ENCODE data around the gene TRAF3.

Gene TRAF3

DNA sequence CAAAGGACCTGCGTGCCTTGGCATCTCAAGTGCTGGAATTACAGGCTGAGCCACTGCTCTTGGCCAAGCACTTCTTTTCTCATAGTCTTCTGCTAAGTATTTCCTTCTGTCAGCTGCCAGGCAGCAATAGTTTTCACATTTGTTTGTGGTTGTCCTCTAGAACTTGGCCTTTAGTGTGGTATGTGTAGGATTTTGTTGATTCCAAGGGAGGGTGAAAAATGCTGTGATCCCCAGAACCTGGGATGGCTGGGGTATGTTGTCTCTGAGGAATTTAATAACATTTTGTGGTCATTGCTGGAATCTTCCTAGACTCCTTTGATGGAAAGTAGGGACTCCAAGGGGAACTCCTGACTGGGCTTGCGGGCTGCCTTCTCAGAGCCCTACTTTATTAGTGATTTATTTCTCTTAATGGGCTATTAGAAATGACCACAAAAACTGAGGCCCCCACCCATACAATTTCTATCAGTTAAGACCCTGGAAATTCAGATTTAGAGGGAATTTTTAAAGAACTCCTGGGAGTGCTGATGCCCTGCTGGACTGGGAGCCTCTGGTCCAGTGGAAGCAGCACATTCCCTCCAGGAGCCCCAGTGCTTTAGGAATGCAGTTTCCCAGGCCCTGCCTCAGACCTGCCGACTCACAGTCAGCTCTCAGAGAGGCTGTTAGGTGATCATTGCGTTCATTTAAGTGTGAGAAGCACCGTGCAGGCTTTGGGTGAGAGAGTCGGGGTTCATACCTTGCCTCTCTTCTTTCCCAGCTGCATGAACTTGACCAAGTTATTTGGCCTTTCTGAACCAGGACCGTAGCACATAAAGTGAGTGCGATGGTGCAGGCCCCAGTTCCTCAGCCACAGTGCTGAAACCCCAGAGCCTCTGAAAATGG, 22.7 kb downstream of the TRAF3 start:
- Histone ChIP-seq H3K18ac (ENCODE audit: low read length) (no peak overlapping the region), H3K23ac (ENCODE audit: low read length) (no peak overlapping the region), H3K4me1 (ENCODE audit: control insufficient read depth in 1 of 2, insufficient read depth in 2 of 2, low read length in 2 of 2) (peaks cover 9 to 14% of the 10 kb centered on the region in 2 experiments), H4K12ac (ENCODE audit: low read depth, low read length) (no peak overlapping the region), H3K27ac (ENCODE audit: low read depth, low read length) (no peak overlapping the region), H3K14ac (ENCODE audit: low read length) (no peak overlapping the region), H2BK12ac (ENCODE audit: low read length) (no peak overlapping the region), H2BK5ac (ENCODE audit: low read depth, low read length, poor library complexity) (no peak overlapping the region), H3K36me3 (ENCODE audit: control insufficient read depth in 1 of 2, insufficient read depth in 2 of 2, low read length in 2 of 2) (no peaks in the 10 kb centered on the region), H3K4ac (ENCODE audit: low read depth, low read length) (no peak overlapping the region), H3K9me3 (ENCODE audit: insufficient read depth, low read depth, low read length) (no peaks in the 10 kb centered on the region), H2BK120ac (ENCODE audit: insufficient read depth, low read length, poor library complexity) (no peak overlapping the region), H2AK5ac (ENCODE audit: low read length) (no peak overlapping the region), H3K27me3 (ENCODE audit: insufficient read depth, low read length) (no peaks in the 10 kb centered on the region), H4K8ac (ENCODE audit: low read depth, low read length) (no peak overlapping the region), H4K91ac (ENCODE audit: low read depth, low read length) (no peak overlapping the region), H3K79me1 (ENCODE audit: low read length) (peaks cover 6% of the 10 kb centered on the region), H2AFZ (ENCODE audit: insufficient read depth, low read length, poor library complexity) (no peak overlapping the region), H3K9ac (ENCODE audit: low read length) (no peak overlapping the region), H3K79me2 (ENCODE audit: control insufficient read depth, insufficient read depth, low read length, poor library complexity) (peaks cover 5% of the 10 kb centered on the region), H3K4me3 (ENCODE audit: low read depth, low read length) (no peak overlapping the region), H3K4me2 (ENCODE audit: low read length) (no peak overlapping the region)
- no CpG with 5 or more reads among the region's 8 CpGs for WGBS (ENCODE audit: extremely low coverage, insufficient coverage, insufficient read length)
- DNase-seq: no peak

DNA sequence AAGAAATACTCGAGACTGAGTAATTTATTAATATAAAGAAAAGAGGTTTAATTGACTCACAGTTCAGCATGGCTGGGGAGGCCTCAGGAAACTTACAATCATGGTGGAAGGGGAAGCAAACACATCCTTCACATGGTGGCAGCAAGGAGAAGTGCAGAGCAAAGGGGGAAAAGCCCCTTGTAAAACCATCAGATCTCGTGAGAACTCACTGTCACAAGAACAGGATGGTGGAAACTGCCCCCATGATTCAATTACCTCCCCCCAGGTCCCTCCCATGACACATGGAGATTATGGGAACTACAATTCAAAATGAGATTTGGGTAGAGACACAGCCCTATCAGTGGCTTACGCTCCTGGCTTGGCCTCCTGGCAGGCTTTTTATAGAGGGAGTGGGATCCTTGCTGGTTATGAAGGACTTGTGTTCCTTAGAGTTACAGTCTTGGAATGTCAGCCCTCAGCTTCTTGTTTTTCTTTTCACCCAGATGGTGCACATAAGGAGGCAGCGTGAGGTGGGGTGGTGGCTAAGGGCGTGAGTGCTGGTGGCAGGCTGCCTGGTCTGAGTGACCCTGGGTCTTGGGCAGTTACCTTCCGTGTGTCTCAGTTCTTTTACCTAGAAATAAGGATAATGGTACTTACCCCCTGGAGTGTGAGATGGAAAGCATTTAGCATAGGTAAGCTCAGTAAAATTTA, 25.7 kb downstream of the TRAF3 start:
- Histone ChIP-seq H2AFZ (ENCODE audit: insufficient read depth, low read length, poor library complexity) (no peak overlapping the region), H3K4me3 (ENCODE audit: low read depth, low read length) (no peak overlapping the region), H3K18ac (ENCODE audit: low read length) (no peak overlapping the region), H3K23ac (ENCODE audit: low read length) (no peak overlapping the region), H3K4ac (ENCODE audit: low read depth, low read length) (no peak overlapping the region), H3K4me1 (ENCODE audit: control insufficient read depth in 1 of 2, insufficient read depth in 2 of 2, low read length in 2 of 2) (peaks cover 6% of the 10 kb centered on the region in 2 experiments), H3K36me3 (ENCODE audit: control insufficient read depth in 1 of 2, insufficient read depth in 2 of 2, low read length in 2 of 2) (no peaks in the 10 kb centered on the region), H2BK120ac (ENCODE audit: insufficient read depth, low read length, poor library complexity) (no peak overlapping the region), H2AK5ac (ENCODE audit: low read length) (no peak overlapping the region), H3K79me1 (ENCODE audit: low read length) (no peaks in the 10 kb centered on the region), H3K27ac (ENCODE audit: low read depth, low read length) (no peak overlapping the region), H2BK12ac (ENCODE audit: low read length) (no peak overlapping the region), H3K14ac (ENCODE audit: low read length) (no peak overlapping the region), H3K4me2 (ENCODE audit: low read length) (no peak overlapping the region), H2BK5ac (ENCODE audit: low read depth, low read length, poor library complexity) (no peak overlapping the region), H4K91ac (ENCODE audit: low read depth, low read length) (no peak overlapping the region), H4K12ac (ENCODE audit: low read depth, low read length) (no peak overlapping the region), H3K79me2 (ENCODE audit: control insufficient read depth, insufficient read depth, low read length, poor library complexity) (no peaks in the 10 kb centered on the region), H3K9me3 (ENCODE audit: insufficient read depth, low read depth, low read length) (no peaks in the 10 kb centered on the region), H3K9ac (ENCODE audit: low read length) (no peak overlapping the region), H4K8ac (ENCODE audit: low read depth, low read length) (no peak overlapping the region), H3K27me3 (ENCODE audit: insufficient read depth, low read length) (no peaks in the 10 kb centered on the region)
- WGBS (ENCODE audit: extremely low coverage, insufficient coverage, insufficient read length): no CpG with 5 or more reads among the region's 6 CpGs
- no peak for DNase-seq

- Histone ChIP-seq H3K27ac (ENCODE audit: low read depth, low read length) (no peak overlapping the region), H3K79me1 (ENCODE audit: low read length) (no peaks in the 10 kb centered on the region), H3K4me1 (ENCODE audit: control insufficient read depth in 1 of 2, insufficient read depth in 2 of 2, low read length in 2 of 2) (peaks cover 6% of the 10 kb centered on the region in 2 experiments)
These were observed 27.6 kb downstream of the TRAF3 start for GRCh38 chr14:102804858-102805257.

GRCh38 chr14:102805371-102805891, 28.2 kb downstream of the TRAF3 start:
- H2BK5ac ChIP-seq (ENCODE audit: low read depth, low read length, poor library complexity): no peak overlapping the region
- no peak overlapping the region for H3K4ac ChIP-seq (ENCODE audit: low read depth, low read length)
- no peaks in the 10 kb centered on the region for H3K79me2 ChIP-seq (ENCODE audit: control insufficient read depth, insufficient read depth, low read length, poor library complexity)
- no peak overlapping the region for H4K91ac ChIP-seq (ENCODE audit: low read depth, low read length)
- no peak overlapping the region for H3K14ac ChIP-seq (ENCODE audit: low read length)
- H3K4me3 ChIP-seq (ENCODE audit: low read depth, low read length): no peak overlapping the region
- no peak overlapping the region for H4K12ac ChIP-seq (ENCODE audit: low read depth, low read length)
- no peak overlapping the region for H4K8ac ChIP-seq (ENCODE audit: low read depth, low read length)
- DNase-seq: peak; percentile 92
- no peak overlapping the region for H2BK120ac ChIP-seq (ENCODE audit: insufficient read depth, low read length, poor library complexity)
- no peak overlapping the region for H2AK5ac ChIP-seq (ENCODE audit: low read length)
- H3K4me2 ChIP-seq (ENCODE audit: low read length): no peak overlapping the region
- no peaks in the 10 kb centered on the region for H3K79me1 ChIP-seq (ENCODE audit: low read length)
- H3K36me3 ChIP-seq (ENCODE audit: control insufficient read depth in 1 of 2, insufficient read depth in 2 of 2, low read length in 2 of 2): no peaks in the 10 kb centered on the region
- H3K4me1 ChIP-seq (ENCODE audit: control insufficient read depth in 1 of 2, insufficient read depth in 2 of 2, low read length in 2 of 2): peaks cover 4 to 6% of the 10 kb centered on the region in 2 experiments
- H2BK12ac ChIP-seq (ENCODE audit: low read length): no peak overlapping the region
- H3K27me3 ChIP-seq (ENCODE audit: insufficient read depth, low read length): no peaks in the 10 kb centered on the region
- no peak overlapping the region for H3K9ac ChIP-seq (ENCODE audit: low read length)
- H3K18ac ChIP-seq (ENCODE audit: low read length): no peak overlapping the region
- H2AFZ ChIP-seq (ENCODE audit: insufficient read depth, low read length, poor library complexity): no peak overlapping the region
- H3K23ac ChIP-seq (ENCODE audit: low read length): no peak overlapping the region
- no peaks in the 10 kb centered on the region for H3K9me3 ChIP-seq (ENCODE audit: insufficient read depth, low read depth, low read length)
- no peak overlapping the region for H3K27ac ChIP-seq (ENCODE audit: low read depth, low read length)
- no CpG with 5 or more reads among the region's 9 CpGs for WGBS (ENCODE audit: extremely low coverage, insufficient coverage, insufficient read length)

More at GRCh38 chr14:102804858-102805257, 27.6 kb downstream of the TRAF3 start:
- DNase-seq: no peak
- no peak overlapping the region for H2BK120ac ChIP-seq (ENCODE audit: insufficient read depth, low read length, poor library complexity)
- no peak overlapping the region for H2BK5ac ChIP-seq (ENCODE audit: low read depth, low read length, poor library complexity)
- no peak overlapping the region for H2AK5ac ChIP-seq (ENCODE audit: low read length)
- no peaks in the 10 kb centered on the region for H3K36me3 ChIP-seq (ENCODE audit: control insufficient read depth in 1 of 2, insufficient read depth in 2 of 2, low read length in 2 of 2)
- no peaks in the 10 kb centered on the region for H3K79me2 ChIP-seq (ENCODE audit: control insufficient read depth, insufficient read depth, low read length, poor library complexity)
- no CpG with 5 or more reads among the region's 1 CpG for WGBS (ENCODE audit: extremely low coverage, insufficient coverage, insufficient read length)
- no peak overlapping the region for H2AFZ ChIP-seq (ENCODE audit: insufficient read depth, low read length, poor library complexity)
- no peak overlapping the region for H3K4me3 ChIP-seq (ENCODE audit: low read depth, low read length)
- H4K91ac ChIP-seq (ENCODE audit: low read depth, low read length): no peak overlapping the region
- no peak overlapping the region for H4K12ac ChIP-seq (ENCODE audit: low read depth, low read length)
- no peaks in the 10 kb centered on the region for H3K27me3 ChIP-seq (ENCODE audit: insufficient read depth, low read length)
- H3K23ac ChIP-seq (ENCODE audit: low read length): no peak overlapping the region
- H3K9ac ChIP-seq (ENCODE audit: low read length): no peak overlapping the region
- no peak overlapping the region for H3K4ac ChIP-seq (ENCODE audit: low read depth, low read length)
- no peak overlapping the region for H4K8ac ChIP-seq (ENCODE audit: low read depth, low read length)
- no peaks in the 10 kb centered on the region for H3K9me3 ChIP-seq (ENCODE audit: insufficient read depth, low read depth, low read length)
- no peak overlapping the region for H2BK12ac ChIP-seq (ENCODE audit: low read length)
- H3K18ac ChIP-seq (ENCODE audit: low read length): no peak overlapping the region
- no peak overlapping the region for H3K4me2 ChIP-seq (ENCODE audit: low read length)
- H3K14ac ChIP-seq (ENCODE audit: low read length): no peak overlapping the region
